HCT116 (cell line): ENCODE data around the gene CHD3. TPM values are rescaled to one million over a fixed set of nuclear protein-coding genes. Genes with fewer than 3 reads are reported as not detected.

Experiments used
- ATAC-seq: fragments of 200-7000 bp; cut with Tn5 transposase; 2 replicates; pipeline ENCODE4 v1.9.1; 2020; ENCODE audit warnings: mild to moderate bottlenecking, moderate library complexity
- BruUV-seq: library from RNA; stranded (reverse); fragments of 400-500 nt; replicated peaks from 2 replicates; lab custom pipeline; 2021; lab: Mats Ljungman, UMichigan
- CTCF ChIA-PET: fragments of 300-600 bp; sonication (Branson Sonifier 250); formaldehyde crosslinking; loops from one replicate; lab custom pipeline; 2021; ENCODE audit warnings: antibody characterized with exemption; lab: Charles Lee
- POLR2A ChIA-PET: fragments of 300-600, 350-600 bp; sonication (Branson Sonifier 250); formaldehyde crosslinking; loops from one replicate; lab custom pipeline; 2021; ENCODE audit warnings: antibody characterized with exemption; lab: Charles Lee
- RAD21 ChIA-PET, 2 experiments: fragments of 300-600 bp; sonication (Branson Sonifier 250); formaldehyde crosslinking; loops; one replicate each; lab custom pipeline; 2023; ENCODE audit warnings: low total read pairs in 2 of 2; ENCODE audit not compliant: uncharacterized antibody in 2 of 2, unreplicated experiment in 2 of 2, low non-redundant PET in 1 of 2; lab: Charles Lee
- DNase-seq: peaks from one replicate; pipeline ENCODE4 v3.0.0-alpha.2; 2010; ENCODE audit warnings: low read depth, low spot score
- H2AFZ ChIP-seq: fragments of 200-600 bp; shearing (Covaris generic), sonication (generic); 2 replicates; pipeline ENCODE4 v1.6.1; 2017; ENCODE audit warnings: low read depth, mixed run types, mixed read lengths, antibody characterized with exemption, low read length; ENCODE audit not compliant: poor library complexity, severe bottlenecking
- H3K27ac ChIP-seq: 2 replicates; pipeline ENCODE4 v1.5.1; 2012; ENCODE audit warnings: low read depth, low read length
- H3K27me3 ChIP-seq: fragments of 200-600 bp; sonication (generic); 2 replicates; pipeline ENCODE4 v1.6.1; 2016; ENCODE audit warnings: mixed run types, low read length, mixed read lengths; ENCODE audit not compliant: insufficient read depth
- H3K36me3 ChIP-seq, 2 experiments: fragments of 200-500 bp in 1 of 2; fragments of 200-600 bp in 1 of 2; sonication (Bioruptor generic) in 1 of 2; sonication (generic) in 1 of 2; 2 replicates each; pipeline versions ENCODE4 v1.5.1 to v1.6.1; 2014 to 2016; ENCODE audit warnings: low read length in 2 of 2, inconsistent platforms in 1 of 2, mixed read lengths in 1 of 2, mixed run types in 1 of 2; ENCODE audit not compliant: insufficient read depth in 2 of 2, control insufficient read depth in 1 of 2
- H3K4me1 ChIP-seq, 2 experiments: fragments of 200-600 bp in 1 of 2; sonication (generic) in 1 of 2; 2 replicates each; pipeline versions ENCODE4 v1.5.1 to v1.6.1; 2012 to 2017; ENCODE audit warnings: low read length in 2 of 2, inconsistent platforms in 1 of 2, mild to moderate bottlenecking in 1 of 2, mixed read lengths in 1 of 2, mixed run types in 1 of 2, moderate library complexity in 1 of 2; ENCODE audit not compliant: insufficient read depth in 2 of 2, control insufficient read depth in 1 of 2
- H3K4me2 ChIP-seq: fragments of 200-600 bp; sonication (generic); 2 replicates; pipeline ENCODE4 v1.6.1; 2017; ENCODE audit warnings: mixed run types, low read length, mixed read lengths
- H3K4me3 ChIP-seq, 2 experiments: fragments of 200-600 bp in 1 of 2; sonication (generic) in 1 of 2; replicated peaks in 1 of 2; 2 replicates each; pipeline ENCODE4 v1.5.1; 2011 to 2016; ENCODE audit warnings: low read length in 2 of 2, control low read depth in 1 of 2, low read depth in 1 of 2, mild to moderate bottlenecking in 1 of 2, mixed read lengths in 1 of 2, mixed run types in 1 of 2
- H3K79me2 ChIP-seq: fragments of 200-600 bp; sonication (generic); 2 replicates; pipeline ENCODE4 v1.6.1; 2017; ENCODE audit warnings: mild to moderate bottlenecking, mixed run types, low read length, moderate library complexity, mixed read lengths; ENCODE audit not compliant: insufficient read depth
- H3K9ac ChIP-seq: fragments of 200-600 bp; sonication (generic); 2 replicates; pipeline ENCODE4 v1.6.1; 2016; ENCODE audit warnings: low read length, mixed read lengths
- H3K9me2 ChIP-seq: fragments of 200-600 bp; sonication (generic), shearing (Covaris generic); 2 replicates; pipeline ENCODE4 v1.6.1; 2017; ENCODE audit warnings: mixed run types, mild to moderate bottlenecking, moderate library complexity; ENCODE audit not compliant: insufficient read depth
- H3K9me3 ChIP-seq, 2 experiments: fragments of 200-500 bp in 1 of 2; fragments of 200-600 bp in 1 of 2; sonication (Bioruptor generic) in 1 of 2; sonication (generic) in 1 of 2; 2 replicates each; pipeline ENCODE4 v1.6.1; 2014 to 2017; ENCODE audit warnings: low read length in 2 of 2, mixed read lengths in 2 of 2, inconsistent platforms in 1 of 2, low read depth in 1 of 2, mild to moderate bottlenecking in 1 of 2, mixed run types in 1 of 2, moderate library complexity in 1 of 2; ENCODE audit not compliant: control insufficient read depth in 1 of 2, insufficient read depth in 1 of 2
- H4K20me1 ChIP-seq: fragments of 200-600 bp; sonication (generic), shearing (Covaris generic); 2 replicates; pipeline ENCODE4 v1.6.1; 2017; ENCODE audit warnings: mixed run types, mild to moderate bottlenecking, moderate library complexity; ENCODE audit not compliant: insufficient read depth
- ATF3 ChIP-seq: IDR thresholded peaks from 2 replicates; pipeline ENCODE4 v1.6.1; 2012
- CBX3 ChIP-seq: IDR thresholded peaks from 2 replicates; pipeline ENCODE4 v1.6.1; 2012; ENCODE audit warnings: low read depth
- CTCF ChIP-seq, 3 experiments: fragments of 200-600 bp in 1 of 3; sonication (generic) in 1 of 3; IDR thresholded peaks in 2 of 3; conservative IDR thresholded peaks in 1 of 3; 2 replicates each; pipeline ENCODE4 v1.5.1; 2012 to 2017; ENCODE audit warnings: low read depth in 2 of 3, low read length in 2 of 3, antibody characterized with exemption in 1 of 3, borderline replicate concordance in 1 of 3, control low read depth in 1 of 3, mild to moderate bottlenecking in 1 of 3, mixed read lengths in 1 of 3, mixed run types in 1 of 3, moderate library complexity in 1 of 3; ENCODE audit not compliant: insufficient read depth in 1 of 3
- ELF1 ChIP-seq: IDR thresholded peaks from 2 replicates; pipeline ENCODE4 v1.6.1; 2012; ENCODE audit warnings: low read depth, borderline replicate concordance
- EZH2 ChIP-seq: fragments of 200-600 bp; sonication (generic); IDR thresholded peaks from 2 replicates; pipeline ENCODE4 v1.6.1; 2017; ENCODE audit warnings: antibody characterized with exemption, mixed run types
- EZH2phosphoT487 ChIP-seq: fragments of 200-600 bp; IDR thresholded peaks from 2 replicates; pipeline ENCODE4 v1.6.1; 2018; ENCODE audit warnings: antibody characterized with exemption, borderline replicate concordance
- FOSL1 ChIP-seq: IDR thresholded peaks from 2 replicates; pipeline ENCODE4 v1.6.1; 2012; ENCODE audit warnings: low read depth
- POLR2A ChIP-seq: IDR thresholded peaks from 2 replicates; pipeline ENCODE4 v1.7.0; 2011; ENCODE audit warnings: borderline replicate concordance; ENCODE audit not compliant: insufficient read depth, insufficient read length; ENCODE audit errors: extremely low read depth
- POLR2AphosphoS5 ChIP-seq: IDR thresholded peaks from 2 replicates; pipeline ENCODE4 v1.6.1; 2011; ENCODE audit warnings: mild to moderate bottlenecking, low read depth, low read length, moderate library complexity
- RAD21 ChIP-seq: IDR thresholded peaks from 2 replicates; pipeline ENCODE4 v1.6.1; 2012; ENCODE audit warnings: low read depth, mild to moderate bottlenecking
- SRF ChIP-seq: IDR thresholded peaks from 2 replicates; pipeline ENCODE4 v1.6.1; 2012; ENCODE audit warnings: low read depth
- YY1 ChIP-seq: IDR thresholded peaks from 2 replicates; pipeline ENCODE4 v1.6.1; 2011; ENCODE audit warnings: low read length, low read depth, moderate library complexity, mild to moderate bottlenecking; ENCODE audit not compliant: insufficient replicate concordance; ENCODE audit errors: extremely low read depth
- ZBTB33 ChIP-seq: IDR thresholded peaks from 2 replicates; pipeline ENCODE4 v1.6.1; 2011; ENCODE audit warnings: mild to moderate bottlenecking, low read length, moderate library complexity; ENCODE audit not compliant: insufficient replicate concordance; ENCODE audit errors: extremely low read depth
- ZFX ChIP-seq: fragments of 450-650 bp; IDR thresholded peaks from 2 replicates; pipeline ENCODE4 v1.6.1; 2017
- ZNF274 ChIP-seq: fragments of 200-500 bp; sonication (Bioruptor generic); IDR thresholded peaks from 2 replicates; pipeline ENCODE4 v1.6.1; 2014; ENCODE audit warnings: mild to moderate bottlenecking, low read depth, low read length, inconsistent platforms
- intact Hi-C: fragments of 100-400 bp; cut with micrococcal nuclease; formaldehyde crosslinking; loops from 2 replicates; pipeline ENCODE4 v1.10.0; 2022
- total RNA-seq: library from RNA; stranded (reverse); gene quantifications from one replicate; pipeline ENCODE4 v1.2.1, GENCODE V29; 2021; ENCODE audit not compliant: unreplicated experiment
- TF ChIP-seq, protein P1 (sequence below): IDR thresholded peaks from 2 replicates; pipeline ENCODE4 v1.6.1; 2012; ENCODE audit warnings: low read depth

The CHD3 gene
- total RNA-seq, 1 experiment from 2014 or later, result 54.8 TPM

- no peak overlapping the region for H3K9ac ChIP-seq
- TF ChIP-seq POLR2A, result no peak
- TF ChIP-seq POLR2AphosphoS5, result no peak
- TF ChIP-seq EZH2phosphoT487, result no peak
- TF ChIP-seq EZH2, result no peak
- no peak for TF ChIP-seq FOSL1
- no peak for TF ChIP-seq ELF1
- TF ChIP-seq ZBTB33, result no peak
- TF ChIP-seq SRF, result no peak
- no peak for TF ChIP-seq YY1
- TF ChIP-seq RAD21, result no peak
- TF ChIP-seq CBX3, result no peak
- TF ChIP-seq, protein P1, sequence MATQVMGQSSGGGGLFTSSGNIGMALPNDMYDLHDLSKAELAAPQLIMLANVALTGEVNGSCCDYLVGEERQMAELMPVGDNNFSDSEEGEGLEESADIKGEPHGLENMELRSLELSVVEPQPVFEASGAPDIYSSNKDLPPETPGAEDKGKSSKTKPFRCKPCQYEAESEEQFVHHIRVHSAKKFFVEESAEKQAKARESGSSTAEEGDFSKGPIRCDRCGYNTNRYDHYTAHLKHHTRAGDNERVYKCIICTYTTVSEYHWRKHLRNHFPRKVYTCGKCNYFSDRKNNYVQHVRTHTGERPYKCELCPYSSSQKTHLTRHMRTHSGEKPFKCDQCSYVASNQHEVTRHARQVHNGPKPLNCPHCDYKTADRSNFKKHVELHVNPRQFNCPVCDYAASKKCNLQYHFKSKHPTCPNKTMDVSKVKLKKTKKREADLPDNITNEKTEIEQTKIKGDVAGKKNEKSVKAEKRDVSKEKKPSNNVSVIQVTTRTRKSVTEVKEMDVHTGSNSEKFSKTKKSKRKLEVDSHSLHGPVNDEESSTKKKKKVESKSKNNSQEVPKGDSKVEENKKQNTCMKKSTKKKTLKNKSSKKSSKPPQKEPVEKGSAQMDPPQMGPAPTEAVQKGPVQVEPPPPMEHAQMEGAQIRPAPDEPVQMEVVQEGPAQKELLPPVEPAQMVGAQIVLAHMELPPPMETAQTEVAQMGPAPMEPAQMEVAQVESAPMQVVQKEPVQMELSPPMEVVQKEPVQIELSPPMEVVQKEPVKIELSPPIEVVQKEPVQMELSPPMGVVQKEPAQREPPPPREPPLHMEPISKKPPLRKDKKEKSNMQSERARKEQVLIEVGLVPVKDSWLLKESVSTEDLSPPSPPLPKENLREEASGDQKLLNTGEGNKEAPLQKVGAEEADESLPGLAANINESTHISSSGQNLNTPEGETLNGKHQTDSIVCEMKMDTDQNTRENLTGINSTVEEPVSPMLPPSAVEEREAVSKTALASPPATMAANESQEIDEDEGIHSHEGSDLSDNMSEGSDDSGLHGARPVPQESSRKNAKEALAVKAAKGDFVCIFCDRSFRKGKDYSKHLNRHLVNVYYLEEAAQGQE, result no peak
- TF ChIP-seq ATF3, result no peak
- no peak for TF ChIP-seq ZNF274
- TF ChIP-seq CTCF (IDR thresholded peaks at IDR 0.05 in 2 of 3, conservative IDR thresholded peaks at IDR 0.05 in 1 of 3; ENCODE audit: borderline replicate concordance in 1 of 3, insufficient read depth in 1 of 3, low read depth in 2 of 3, low read length in 2 of 3), result no peak
- no peak for TF ChIP-seq ZFX
- DNase-seq (no peak), ATAC-seq (no peak)
- intact Hi-C loops, result no loop called here
- POLR2A ChIA-PET, result no interaction called here
- no peaks in the 10 kb centered on the region for H3K27me3 ChIP-seq
- no TSS peak for BruUV-seq
- H3K4me2 ChIP-seq, result no peak overlapping the region
- no peak overlapping the region for H2AFZ ChIP-seq
- H3K9me2 ChIP-seq, result no peaks in the 10 kb centered on the region
- H3K9me3 ChIP-seq, result no peaks in the 10 kb centered on the region
- peaks cover 13 to 27% of the 10 kb centered on the region in 2 experiments for H3K36me3 ChIP-seq
- H3K79me2 ChIP-seq, result peaks cover 47% of the 10 kb centered on the region
- peaks cover 20 to 44% of the 10 kb centered on the region in 2 experiments for H3K4me1 ChIP-seq
- H3K4me3 ChIP-seq, result no peak overlapping the region
- no peaks in the 10 kb centered on the region for H4K20me1 ChIP-seq
- RAD21 ChIA-PET, result no interaction called here
- CTCF ChIA-PET, result interaction anchor here (0.5 kb wide), 1 partner anchor 27 kb away, joined by 3 read pairs; no protein-coding TSS in a partner anchor
- no peak overlapping the region for H3K27ac ChIP-seq
Measured at GRCh38 chr17:7853691-7854038, 34.9 kb upstream of the CHD3 start.
